Endothelial cell of umbilical vein (primary cell): ENCODE measurements around the gene EREG.

Experiments used
- CTCF ChIP-seq, 2 donors: IDR thresholded peaks; 1 replicate in 1 of 2; 2 replicates in 1 of 2; pipeline ENCODE4 v1.5.1; 2011; ENCODE audit warnings: low read length in 2 of 2, mild to moderate bottlenecking in 2 of 2, moderate library complexity in 2 of 2, control low read depth in 1 of 2, inconsistent platforms in 1 of 2, low read depth in 1 of 2; ENCODE audit not compliant: insufficient read depth in 1 of 2; ENCODE audit errors: extremely low read depth in 1 of 2
- FOS ChIP-seq: IDR thresholded peaks from 2 replicates; pipeline ENCODE4 v1.6.1; 2011; ENCODE audit warnings: mild to moderate bottlenecking, low read length, moderate library complexity, borderline replicate concordance; ENCODE audit not compliant: insufficient read depth

GRCh38 chr4:74377714-74378113 is 12.8 kb downstream of the EREG start:
- TF ChIP-seq CTCF (IDR thresholded peaks at IDR 0.05; ENCODE audit: extremely low read depth in 1 of 2, insufficient read depth in 1 of 2, low read depth in 1 of 2, low read length in 2 of 2) (no peak), FOS (no peak)
